ENCODE measurements around the gene MESP1.
A peak's percentile ranks its signal among the peaks of the same experiment; 100 is the strongest.

MESP1 gene

DNA sequence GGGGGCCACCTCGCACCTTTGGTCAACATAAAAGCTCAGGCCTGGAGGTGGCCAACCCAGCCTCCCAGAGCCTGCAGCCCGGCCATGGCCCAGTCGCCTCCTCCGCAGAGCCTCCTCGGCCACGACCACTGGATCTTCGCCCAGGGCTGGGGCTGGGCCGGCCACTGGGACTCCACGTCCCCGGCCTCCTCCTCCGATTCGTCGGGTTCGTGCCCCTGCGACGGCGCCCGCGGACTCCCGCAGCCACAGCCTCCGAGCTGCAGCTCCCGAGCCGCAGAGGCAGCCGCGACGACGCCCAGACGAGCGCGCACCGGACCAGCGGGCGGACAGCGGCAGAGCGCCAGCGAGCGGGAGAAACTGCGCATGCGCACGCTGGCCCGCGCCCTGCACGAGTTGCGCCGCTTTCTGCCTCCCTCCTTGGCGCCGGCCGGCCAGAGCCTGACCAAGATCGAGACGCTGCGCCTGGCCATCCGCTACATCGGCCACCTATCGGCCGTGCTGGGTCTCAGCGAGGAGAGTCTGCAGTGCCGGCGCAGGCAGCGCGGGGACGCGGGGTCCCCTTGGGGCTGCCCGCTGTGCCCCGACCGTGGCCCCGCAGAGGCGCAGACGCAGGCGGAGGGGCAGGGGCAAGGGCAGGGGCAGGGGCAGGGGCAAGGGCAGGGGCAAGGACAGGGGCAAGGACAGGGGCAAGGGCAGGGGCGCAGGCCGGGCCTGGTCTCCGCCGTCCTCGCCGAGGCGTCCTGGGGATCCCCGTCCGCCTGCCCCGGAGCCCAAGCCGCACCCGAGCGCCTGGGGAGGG lies 25.4 kb upstream of the MESP1 start, which contains the start of gene MESP2:
TSS of gene MESP2 (plus strand) at position 59 of the 799 bp plus-strand sequence. CDS start at position 85, 26 bp downstream.
- no peak for DNase-seq (ENCODE audit: low read depth, low spot score)
- TF ChIP-seq EZH2 (IDR thresholded peaks at IDR 0.05) (no peak), POLR2AphosphoS5 (IDR thresholded peaks at IDR 0.05; ENCODE audit: borderline replicate concordance, low read depth, low read length) (no peak), FOXP2 (optimal IDR thresholded peaks at IDR 0.05; ENCODE audit: control extremely low read depth, extremely low read length, insufficient read depth) (no peak)
- Histone ChIP-seq H3K9ac (ENCODE audit: insufficient read length) (no peak within 1 kb of the TSS), H3K27ac (no peak within 1 kb of the TSS), H3K9me3 (ENCODE audit: low read depth, low read length) (no peaks in the 10 kb centered on the region), H3K4me3 (no peak within 1 kb of the TSS), H3K36me3 (ENCODE audit: insufficient read depth, low read length) (no peaks in the 10 kb centered on the region)

GRCh38 chr15:89775815-89776214 lies 24.8 kb upstream of the MESP1 start:
- H3K27ac ChIP-seq = no peak overlapping the region
- no peak overlapping the region for H3K4me3 ChIP-seq
- no peaks in the 10 kb centered on the region for H3K9me3 ChIP-seq (ENCODE audit: low read depth, low read length)
- DNase-seq (ENCODE audit: low read depth, low spot score) = no peak
- no peaks in the 10 kb centered on the region for H3K36me3 ChIP-seq (ENCODE audit: insufficient read depth, low read length)
- TF ChIP-seq EZH2 (IDR thresholded peaks at IDR 0.05) = no peak
- TF ChIP-seq POLR2AphosphoS5 (IDR thresholded peaks at IDR 0.05; ENCODE audit: borderline replicate concordance, low read depth, low read length) = no peak
- no peak for TF ChIP-seq FOXP2 (optimal IDR thresholded peaks at IDR 0.05; ENCODE audit: control extremely low read depth, extremely low read length, insufficient read depth)
- H3K9ac ChIP-seq (ENCODE audit: insufficient read length) = no peak overlapping the region

DNA sequence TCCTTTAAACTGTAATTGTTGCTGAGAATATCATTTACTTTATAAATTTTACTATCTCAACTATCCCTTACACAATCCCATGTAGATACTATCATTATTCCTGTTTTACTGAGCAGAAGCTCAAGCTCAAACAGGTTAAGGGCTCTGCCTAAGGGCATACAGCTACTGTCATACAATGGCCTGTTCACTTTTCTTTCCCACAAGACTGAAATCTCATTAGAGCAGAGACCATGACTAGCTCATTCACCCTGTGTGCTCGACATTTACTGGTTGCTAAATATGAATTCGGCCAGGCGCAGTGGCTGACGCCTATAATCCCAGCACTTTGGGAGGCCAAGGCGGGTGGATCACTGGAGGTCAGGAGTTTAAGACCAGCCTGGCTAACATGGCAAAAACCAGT lies 23.4 kb upstream of the MESP1 start:
- H3K9ac ChIP-seq (ENCODE audit: insufficient read length) = no peak overlapping the region
- no peaks in the 10 kb centered on the region for H3K9me3 ChIP-seq (ENCODE audit: low read depth, low read length)
- no peak for DNase-seq (ENCODE audit: low read depth, low spot score)
- no peak for TF ChIP-seq POLR2AphosphoS5 (IDR thresholded peaks at IDR 0.05; ENCODE audit: borderline replicate concordance, low read depth, low read length)
- H3K4me3 ChIP-seq = no peak overlapping the region
- H3K36me3 ChIP-seq (ENCODE audit: insufficient read depth, low read length) = no peaks in the 10 kb centered on the region
- H3K27ac ChIP-seq = no peak overlapping the region

- Histone ChIP-seq H3K4me3 (no peak overlapping the region), H3K9ac (ENCODE audit: insufficient read length) (no peak overlapping the region), H3K36me3 (ENCODE audit: insufficient read depth, low read length) (no peaks in the 10 kb centered on the region), H3K9me3 (ENCODE audit: low read depth, low read length) (no peaks in the 10 kb centered on the region), H3K27ac (0 out of 2 replicates have a peak overlapping the region, but pooled peaks have one; percentile 49)
- TF ChIP-seq EZH2 (IDR thresholded peaks at IDR 0.05) = no peak
- no peak for TF ChIP-seq POLR2AphosphoS5 (IDR thresholded peaks at IDR 0.05; ENCODE audit: borderline replicate concordance, low read depth, low read length)
- no peak for TF ChIP-seq FOXP2 (optimal IDR thresholded peaks at IDR 0.05; ENCODE audit: control extremely low read depth, extremely low read length, insufficient read depth)
- DNase-seq (ENCODE audit: low read depth, low spot score) = no peak
Measured at GRCh38 chr15:89772932-89773583, 22.0 kb upstream of the MESP1 start.

DNA sequence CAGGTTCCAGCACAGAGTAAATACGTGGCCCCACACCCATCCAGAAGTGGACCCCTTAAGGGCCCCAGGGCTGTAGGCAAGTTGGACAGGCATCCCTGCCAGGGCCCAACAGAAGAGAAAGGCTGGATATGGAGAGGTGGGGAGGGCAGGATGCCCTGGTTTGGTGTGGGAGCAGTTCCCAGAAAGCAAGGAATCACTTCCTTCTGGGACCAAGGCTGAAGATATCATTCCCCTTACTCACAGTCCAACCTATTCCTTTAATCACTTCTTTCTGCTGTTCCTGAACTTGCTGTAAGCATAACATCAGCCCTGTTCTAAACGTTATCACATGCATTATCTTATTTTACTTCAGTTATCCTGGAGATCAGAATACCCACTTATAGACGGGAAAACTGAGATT lies 19.0 kb upstream of the MESP1 start:
- no peak for DNase-seq (ENCODE audit: low read depth, low spot score)
- Histone ChIP-seq H3K9ac (ENCODE audit: insufficient read length) (no peak overlapping the region), H3K27ac (no peak overlapping the region), H3K9me3 (ENCODE audit: low read depth, low read length) (no peaks in the 10 kb centered on the region), H3K4me3 (no peak overlapping the region), H3K36me3 (ENCODE audit: insufficient read depth, low read length) (no peaks in the 10 kb centered on the region)
- no peak for TF ChIP-seq EZH2 (IDR thresholded peaks at IDR 0.05)
- no peak for TF ChIP-seq POLR2AphosphoS5 (IDR thresholded peaks at IDR 0.05; ENCODE audit: borderline replicate concordance, low read depth, low read length)
- no peak for TF ChIP-seq FOXP2 (optimal IDR thresholded peaks at IDR 0.05; ENCODE audit: control extremely low read depth, extremely low read length, insufficient read depth)

DNA sequence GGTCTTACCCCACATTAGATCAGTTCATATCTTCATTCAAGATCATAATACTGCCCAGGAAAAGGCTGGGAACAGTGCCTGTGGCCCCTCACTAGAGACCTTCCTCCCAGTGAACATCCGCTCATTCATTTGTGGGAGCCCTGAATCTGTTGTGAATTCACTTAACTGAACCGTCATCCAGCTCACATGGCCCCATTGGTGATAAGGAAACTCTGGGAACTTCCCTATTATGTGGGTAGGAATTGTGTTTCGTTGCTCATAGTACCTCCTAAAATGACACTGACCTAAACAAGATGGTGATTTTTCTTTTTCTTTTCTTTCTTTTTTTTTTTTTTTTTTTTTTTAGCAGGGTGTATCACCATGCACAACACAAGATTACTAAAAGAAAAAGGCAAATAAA lies 18.3 kb upstream of the MESP1 start:
- TF ChIP-seq POLR2AphosphoS5 (IDR thresholded peaks at IDR 0.05; ENCODE audit: borderline replicate concordance, low read depth, low read length) (no peak), EZH2 (IDR thresholded peaks at IDR 0.05) (no peak), FOXP2 (optimal IDR thresholded peaks at IDR 0.05; ENCODE audit: control extremely low read depth, extremely low read length, insufficient read depth) (no peak)
- DNase-seq (ENCODE audit: low read depth, low spot score) = no peak
- H3K36me3 ChIP-seq (ENCODE audit: insufficient read depth, low read length) = no peaks in the 10 kb centered on the region
- H3K4me3 ChIP-seq = no peak overlapping the region
- no peaks in the 10 kb centered on the region for H3K9me3 ChIP-seq (ENCODE audit: low read depth, low read length)
- no peak overlapping the region for H3K27ac ChIP-seq
- no peak overlapping the region for H3K9ac ChIP-seq (ENCODE audit: insufficient read length)

GRCh38 chr15:89768071-89768500 lies 17.0 kb upstream of the MESP1 start:
- no peak overlapping the region for H3K9ac ChIP-seq (ENCODE audit: insufficient read length)
- H3K4me3 ChIP-seq = no peak overlapping the region
- H3K9me3 ChIP-seq (ENCODE audit: low read depth, low read length) = no peaks in the 10 kb centered on the region
- DNase-seq (ENCODE audit: low read depth, low spot score) = no peak
- no peaks in the 10 kb centered on the region for H3K36me3 ChIP-seq (ENCODE audit: insufficient read depth, low read length)
- no peak for TF ChIP-seq POLR2AphosphoS5 (IDR thresholded peaks at IDR 0.05; ENCODE audit: borderline replicate concordance, low read depth, low read length)
- TF ChIP-seq EZH2 (IDR thresholded peaks at IDR 0.05) = no peak
- no peak for TF ChIP-seq FOXP2 (optimal IDR thresholded peaks at IDR 0.05; ENCODE audit: control extremely low read depth, extremely low read length, insufficient read depth)
- no peak overlapping the region for H3K27ac ChIP-seq

DNA sequence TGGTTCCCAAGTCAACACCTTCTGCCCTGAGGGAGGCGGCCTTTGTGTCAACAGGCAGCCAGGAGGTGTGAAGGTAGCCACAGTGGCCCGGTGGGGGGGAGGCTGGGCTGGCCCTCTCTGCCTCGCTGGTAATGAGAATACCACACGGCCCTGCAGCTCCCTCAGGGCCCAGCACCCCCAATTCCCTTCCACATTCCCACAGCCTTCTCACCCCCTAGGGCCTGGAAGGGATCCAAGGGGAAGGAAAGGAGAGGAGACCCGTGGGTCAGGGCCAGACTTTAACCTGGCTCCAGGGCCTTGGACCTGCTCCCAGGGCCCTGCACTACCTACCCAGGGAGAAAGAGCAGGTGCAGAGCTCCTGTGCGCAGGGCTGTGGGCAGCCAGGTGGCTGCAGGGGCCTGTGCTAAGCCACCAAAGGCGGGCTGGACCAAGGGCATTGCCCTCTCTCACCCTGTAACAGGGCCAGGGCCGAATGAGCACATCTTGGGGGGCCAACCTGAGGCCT lies 16.4 kb upstream of the MESP1 start:
- no peak for TF ChIP-seq EZH2 (IDR thresholded peaks at IDR 0.05)
- TF ChIP-seq FOXP2 (optimal IDR thresholded peaks at IDR 0.05; ENCODE audit: control extremely low read depth, extremely low read length, insufficient read depth) = no peak
- TF ChIP-seq POLR2AphosphoS5 (IDR thresholded peaks at IDR 0.05; ENCODE audit: borderline replicate concordance, low read depth, low read length) = no peak
- no peak overlapping the region for H3K4me3 ChIP-seq
- DNase-seq (ENCODE audit: low read depth, low spot score) = no peak
- H3K27ac ChIP-seq = no peak overlapping the region
- no peaks in the 10 kb centered on the region for H3K36me3 ChIP-seq (ENCODE audit: insufficient read depth, low read length)
- no peak overlapping the region for H3K9ac ChIP-seq (ENCODE audit: insufficient read length)
- no peaks in the 10 kb centered on the region for H3K9me3 ChIP-seq (ENCODE audit: low read depth, low read length)
